H1 (cell line): ENCODE results near the gene ARHGAP42. TPM values are rescaled to one million over a fixed set of nuclear protein-coding genes. Genes with fewer than 3 reads are reported as not detected.
A peak's percentile ranks its signal among the peaks of the same experiment; 100 is the strongest.

Experiments
- CTCF ChIA-PET: fragments of 300-600 bp; sonication (Branson Sonifier 250); formaldehyde crosslinking; loops from one replicate; lab custom pipeline; 2021; ENCODE audit not compliant: partially characterized antibody; lab: Charles Lee
- POLR2A ChIA-PET: fragments of 300-600 bp; sonication (Branson Sonifier 250); formaldehyde crosslinking; loops from one replicate; lab custom pipeline; 2021; ENCODE audit warnings: inconsistent platforms; ENCODE audit not compliant: partially characterized antibody; lab: Charles Lee
- DNase-seq, 2 experiments: peaks; one replicate each; pipeline versions ENCODE4 v3.0.0 to v3.0.0-alpha.2; 2010 to 2022; ENCODE audit warnings: low spot score in 2 of 2, low read depth in 1 of 2, mixed read lengths in 1 of 2
- FAIRE-seq: peaks from 2 replicates; lab custom pipeline; 2011; peaks lifted over from hg19 to GRCh38; lab: Jason Lieb, UNC
- H2AFZ ChIP-seq: 2 replicates; pipeline ENCODE4 v1.8.1; 2012; ENCODE audit warnings: low read length, inconsistent platforms
- H2AK5ac ChIP-seq: 2 replicates; pipeline ENCODE4 v1.6.1; 2013; ENCODE audit warnings: low read depth, low read length
- H2BK120ac ChIP-seq: replicated peaks from 2 replicates; pipeline ENCODE3; 2013; ENCODE audit warnings: low read depth, low read length, inconsistent platforms
- H2BK12ac ChIP-seq: 2 replicates; pipeline ENCODE4 v1.6.1; 2013; ENCODE audit warnings: low read depth, low read length
- H2BK15ac ChIP-seq: 2 replicates; pipeline ENCODE4 v1.6.1; 2013; ENCODE audit warnings: low read length
- H2BK20ac ChIP-seq: 2 replicates; pipeline ENCODE4 v1.6.1; 2013; ENCODE audit warnings: low read length
- H2BK5ac ChIP-seq: 2 replicates; pipeline ENCODE4 v1.6.1; 2013; ENCODE audit warnings: low read depth, low read length
- H3K14ac ChIP-seq: 2 replicates; pipeline ENCODE4 v1.6.1; 2013; ENCODE audit warnings: inconsistent platforms; ENCODE audit not compliant: insufficient read length
- H3K18ac ChIP-seq: 2 replicates; pipeline ENCODE4 v1.6.1; 2013; ENCODE audit warnings: low read length; ENCODE audit errors: extremely low read depth
- H3K23ac ChIP-seq: 2 replicates; pipeline ENCODE4 v1.6.1; 2013; ENCODE audit warnings: inconsistent platforms; ENCODE audit not compliant: insufficient read length
- H3K23me2 ChIP-seq: 2 replicates; pipeline ENCODE4 v1.6.1; 2013; ENCODE audit warnings: low read depth, low read length
- H3K27ac ChIP-seq: 2 replicates; pipeline ENCODE4 v1.6.1; 2011; ENCODE audit warnings: low read depth, low read length, inconsistent platforms
- H3K27me3 ChIP-seq, 4 experiments: replicated peaks in 1 of 4; 1 replicate in 1 of 4; 2 replicates in 3 of 4; pipeline versions ENCODE4 v1.6.1 to v1.8.1; 2011 to 2013; ENCODE audit warnings: low read length in 3 of 4, mild to moderate bottlenecking in 3 of 4, inconsistent platforms in 2 of 4, mixed read lengths in 2 of 4, moderate library complexity in 1 of 4; ENCODE audit not compliant: control insufficient read depth in 3 of 4, insufficient read depth in 3 of 4; ENCODE audit errors: extremely low read depth in 1 of 4
- H3K36me3 ChIP-seq, 4 experiments: 2 replicates each; pipeline versions ENCODE4 v1.6.1 to v1.8.1; 2011 to 2013; ENCODE audit warnings: mild to moderate bottlenecking in 4 of 4, low read length in 3 of 4, moderate library complexity in 2 of 4, control low read depth in 1 of 4, inconsistent platforms in 1 of 4; ENCODE audit not compliant: insufficient read depth in 4 of 4, control insufficient read depth in 2 of 4
- H3K4ac ChIP-seq: replicated peaks from 2 replicates; pipeline ENCODE3; 2013; ENCODE audit warnings: low read length, low read depth, mixed read lengths, inconsistent platforms; ENCODE audit not compliant: insufficient read length
- H3K4me1 ChIP-seq, 4 experiments: replicated peaks in 1 of 4; 1 replicate in 1 of 4; 2 replicates in 3 of 4; pipeline versions ENCODE4 v1.6.1 to v1.8.1; 2011 to 2013; ENCODE audit warnings: low read length in 3 of 4, inconsistent platforms in 2 of 4, mixed read lengths in 1 of 4; ENCODE audit not compliant: insufficient read depth in 4 of 4, control insufficient read depth in 3 of 4
- H3K4me2 ChIP-seq, 2 experiments: 2 replicates each; pipeline versions ENCODE4 v1.6.1 to v1.8.1; 2011 to 2013; ENCODE audit warnings: low read depth in 2 of 2, low read length in 2 of 2, control low read depth in 1 of 2, inconsistent platforms in 1 of 2, mild to moderate bottlenecking in 1 of 2; ENCODE audit not compliant: insufficient read depth in 1 of 2
- H3K4me3 ChIP-seq, 4 experiments: fragments of 200-600, 300-600 bp in 1 of 4; sonication (generic), shearing (Covaris generic), sonication (Bioruptor Twin) in 1 of 4; 2 replicates each; pipeline versions ENCODE4 v1.5.1 to v1.8.1; 2011 to 2016; ENCODE audit warnings: low read length in 4 of 4, low read depth in 3 of 4, control low read depth in 2 of 4, inconsistent platforms in 2 of 4, mild to moderate bottlenecking in 2 of 4, mixed read lengths in 1 of 4, moderate library complexity in 1 of 4; ENCODE audit not compliant: insufficient read depth in 2 of 4; ENCODE audit errors: extremely low read depth in 1 of 4
- H3K56ac ChIP-seq: replicated peaks from 2 replicates; pipeline ENCODE3; 2013; ENCODE audit warnings: low read depth, mild to moderate bottlenecking, mixed read lengths, low read length, inconsistent platforms; ENCODE audit not compliant: insufficient read length
- H3K79me1 ChIP-seq: 2 replicates; pipeline ENCODE4 v1.6.1; 2013; ENCODE audit warnings: low read depth, low read length, control low read depth
- H3K79me2 ChIP-seq, 2 experiments: 2 replicates each; pipeline versions ENCODE4 v1.6.1 to v1.8.1; 2012 to 2013; ENCODE audit warnings: low read length in 2 of 2, mild to moderate bottlenecking in 2 of 2, inconsistent platforms in 1 of 2; ENCODE audit not compliant: insufficient read depth in 2 of 2, control insufficient read depth in 1 of 2
- H3K9ac ChIP-seq, 4 experiments: replicated peaks in 1 of 4; 1 replicate in 1 of 4; 2 replicates in 3 of 4; pipeline versions ENCODE4 v1.6.1 to v1.8.1; 2011 to 2013; ENCODE audit warnings: low read depth in 3 of 4, low read length in 3 of 4, control low read depth in 2 of 4, mild to moderate bottlenecking in 2 of 4, moderate library complexity in 2 of 4, inconsistent platforms in 1 of 4; ENCODE audit errors: extremely low read depth in 1 of 4
- H3K9me3 ChIP-seq, 2 experiments: 2 replicates each; pipeline versions ENCODE4 v1.6.1 to v1.8.1; 2012 to 2013; ENCODE audit warnings: mild to moderate bottlenecking in 2 of 2, moderate library complexity in 2 of 2, control low read depth in 1 of 2, inconsistent platforms in 1 of 2, low read depth in 1 of 2, low read length in 1 of 2, mixed read lengths in 1 of 2; ENCODE audit not compliant: insufficient read depth in 2 of 2
- H4K20me1 ChIP-seq, 2 experiments: replicated peaks in 1 of 2; 2 replicates each; pipeline versions ENCODE3 to v1.8.1; 2011 to 2013; ENCODE audit warnings: inconsistent platforms in 2 of 2, low read length in 2 of 2, mild to moderate bottlenecking in 1 of 2; ENCODE audit not compliant: insufficient read depth in 2 of 2, control insufficient read depth in 1 of 2
- H4K5ac ChIP-seq: 2 replicates; pipeline ENCODE4 v1.6.1; 2013; ENCODE audit warnings: low read length, low read depth, mixed read lengths, inconsistent platforms; ENCODE audit not compliant: insufficient read length
- H4K8ac ChIP-seq: 2 replicates; pipeline ENCODE4 v1.8.0; 2013; ENCODE audit warnings: mild to moderate bottlenecking, moderate library complexity, low read length, inconsistent platforms; ENCODE audit not compliant: insufficient read depth; ENCODE audit errors: extremely low read depth
- H4K91ac ChIP-seq: replicated peaks from 2 replicates; pipeline ENCODE3; 2013; ENCODE audit warnings: low read length, mixed read lengths, inconsistent platforms; ENCODE audit not compliant: insufficient read length
- EGR1 ChIP-seq: IDR thresholded peaks from 2 replicates; pipeline ENCODE4 v1.6.1; 2011; ENCODE audit warnings: low read depth, low read length, borderline replicate concordance
- EP300 ChIP-seq, 2 experiments: IDR thresholded peaks; 1 replicate in 1 of 2; 2 replicates in 1 of 2; pipeline ENCODE4 v1.6.1; 2011 to 2012; ENCODE audit warnings: low read depth in 2 of 2, low read length in 2 of 2, mild to moderate bottlenecking in 2 of 2, borderline replicate concordance in 1 of 2, inconsistent platforms in 1 of 2, moderate library complexity in 1 of 2
- KDM1A ChIP-seq: fragments of 200-600, 300-600 bp; sonication (generic); IDR thresholded peaks from 2 replicates; pipeline ENCODE4 v1.7.1; 2016; ENCODE audit warnings: mild to moderate bottlenecking, low read length, borderline replicate concordance
- MAFK ChIP-seq: IDR thresholded peaks from 2 replicates; pipeline ENCODE4 v1.6.1; 2012; ENCODE audit warnings: low read depth, mild to moderate bottlenecking, improper control_type of control experiment, low read length
- RBBP5 ChIP-seq: IDR thresholded peaks from 2 replicates; pipeline ENCODE4 v1.7.1; 2012; ENCODE audit warnings: low read depth, mild to moderate bottlenecking, inconsistent platforms, low read length, moderate library complexity, borderline replicate concordance
- SRF ChIP-seq: IDR thresholded peaks from 2 replicates; pipeline ENCODE4 v1.6.1; 2011; ENCODE audit warnings: mild to moderate bottlenecking, low read depth, low read length, moderate library complexity
- TAF7 ChIP-seq: optimal IDR thresholded peaks from 2 replicates; pipeline ENCODE3; 2011; ENCODE audit warnings: low read depth, mild to moderate bottlenecking, inconsistent platforms, low read length, moderate library complexity, borderline replicate concordance
- TCF12 ChIP-seq: IDR thresholded peaks from 2 replicates; pipeline ENCODE4 v1.6.1; 2011; ENCODE audit warnings: low read depth, mild to moderate bottlenecking, low read length
- WGBS, 2 experiments: shearing (Covaris generic) in 1 of 2; methylation state at CpG; one replicate each; pipeline versions ENCODE4 v1.1.6 to v1.1.7; 2013 to 2015; ENCODE audit warnings: low lambda C conversion rate in 2 of 2, mixed read lengths in 2 of 2, inconsistent platforms in 1 of 2, low coverage in 1 of 2, missing lambda C conversion rate in 1 of 2; ENCODE audit not compliant: insufficient replicate concordance in 2 of 2, insufficient coverage in 1 of 2, insufficient read length in 1 of 2; ENCODE audit errors: extremely low coverage in 1 of 2, missing lambda C conversion rate in 1 of 2; 5-methylcytosine and 5-hydroxymethylcytosine counted together
- polyA plus RNA-seq, 7 experiments: library from polyadenylated mRNA; depleted of rRNA in 3 of 7; stranded (reverse) in 5 of 7; unstranded in 2 of 7; fragments of >200 nt in 5 of 7; fragments of 200-250 nt in 2 of 7; gene quantifications; 1 replicate in 5 of 7; 2 replicates in 1 of 7; 4 replicates in 1 of 7; pipeline versions ENCODE4 v1.2.1 to v1.2.3, GENCODE V29; 2011 to 2013; ENCODE audit warnings: missing spikeins in 2 of 7, mixed read lengths in 2 of 7
- total RNA-seq: library from RNA; stranded (reverse); fragmentation: NEBNext Ultra II Directional; extraction: Animal tissue kit (Norgen Biotek cat#: 25700); gene quantifications from 2 replicates; pipeline ENCODE4 v1.2.1, GENCODE V29; 2021

The ARHGAP42 gene
- total and polyA plus RNA-seq, 2 of the 8 experiments (the other 6 are each of a cell fraction or from before 2014, with no cell fraction given), result 22.2 to 33.5 TPM

DNA sequence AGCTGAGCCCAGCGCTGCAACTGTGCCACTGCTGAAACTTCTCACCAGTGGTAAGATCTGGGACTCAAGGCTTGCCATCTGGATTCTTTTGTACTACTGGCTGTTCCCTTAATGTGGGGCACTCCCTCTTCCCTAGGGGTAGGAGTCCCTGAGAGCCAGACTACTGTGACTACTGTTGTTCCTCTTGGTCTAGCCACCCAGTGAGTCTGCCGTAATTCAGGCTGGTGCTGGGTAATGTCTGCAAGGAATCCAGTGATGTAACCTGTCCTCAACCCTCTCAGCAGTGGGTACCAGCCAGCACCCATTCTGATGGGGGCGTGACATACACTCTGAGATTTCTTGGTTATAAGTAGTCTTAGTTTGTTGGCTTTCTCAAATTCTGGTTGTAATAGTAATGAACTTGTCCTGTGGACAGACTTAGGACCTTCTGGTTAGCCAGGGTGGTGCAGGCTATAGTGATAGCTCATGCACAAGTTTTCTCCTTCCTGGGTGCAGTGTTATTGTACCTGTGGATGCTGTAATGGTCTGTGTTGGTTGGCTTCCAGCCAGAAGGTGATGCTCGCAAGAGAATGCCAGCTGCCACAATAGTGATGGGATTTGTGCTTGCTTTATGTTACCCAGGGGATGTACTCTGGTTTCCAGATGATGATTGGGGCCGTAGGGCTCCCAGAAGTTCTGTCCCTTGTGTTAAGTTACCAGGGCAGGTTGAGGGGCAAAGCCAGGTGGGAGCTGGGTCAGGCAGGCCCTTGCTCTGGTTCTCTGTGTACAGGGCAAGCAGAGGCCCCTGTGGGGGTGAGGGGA is 65.5 kb downstream of the ARHGAP42 start:
- no peaks in the 10 kb centered on the region for H3K27me3 ChIP-seq
- H2BK5ac ChIP-seq, result peak overlapping the region; percentile 52
- no peak overlapping the region for H4K8ac ChIP-seq
- no peak for FAIRE-seq
- 90% methylated on average over 5 of the region's 5 CpGs; no CpG with 5 or more reads in 1 of the 2 experiments for WGBS, 2 experiments
- H4K20me1 ChIP-seq, result no peaks in the 10 kb centered on the region
- 0 out of 2 replicates have a peak overlapping the region, but pooled peaks have one; percentile 1 for H2BK12ac ChIP-seq
- no peak overlapping the region for H3K56ac ChIP-seq
- DNase-seq, result no peak
- H2BK120ac ChIP-seq, result no peak overlapping the region
- H2BK15ac ChIP-seq, result peak overlapping the region; percentile 40; the same call in 1 of the 2 replicates
- peak overlapping the region; percentile 83 for H3K18ac ChIP-seq
- H4K5ac ChIP-seq, result no peak overlapping the region
- no peak overlapping the region for H3K4me3 ChIP-seq
- ChIA-PET POLR2A (interaction anchor here (1.0 to 1.5 kb wide), 4 partner anchors 13 to 50 kb away, joined by 3 read pairs; no protein-coding TSS in a partner anchor), CTCF (interaction anchor here (0.6 to 4.5 kb wide), 12 partner anchors 9 to 172 kb away, joined by 3 to 25 read pairs (median 4); no protein-coding TSS in a partner anchor)
- H3K23me2 ChIP-seq, result no peaks in the 10 kb centered on the region
- H2BK20ac ChIP-seq, result no peak overlapping the region; the same call in 1 of the 2 replicates
- H3K14ac ChIP-seq, result no peak overlapping the region
- no peak overlapping the region for H4K91ac ChIP-seq
- H3K9ac ChIP-seq, result no peak overlapping the region
- H3K23ac ChIP-seq, result no peak overlapping the region
- no peak overlapping the region for H2AFZ ChIP-seq
- H3K27ac ChIP-seq, result 0 out of 2 replicates have a peak overlapping the region, but pooled peaks have one; percentile 14
- peaks cover 6% of the 10 kb centered on the region for H3K79me1 ChIP-seq
- H3K4me2 ChIP-seq, result peak overlapping the region in 1 of 2 experiments; percentile 28; a peak in 1 of 4 replicates
- H3K4me1 ChIP-seq, result peaks cover 8 to 21% (median 18%) of the 10 kb centered on the region in 4 experiments; a peak in 6 of 7 replicates
- H2AK5ac ChIP-seq, result peak overlapping the region; percentile 57; the same call in 1 of the 2 replicates
- H3K4ac ChIP-seq, result no peak overlapping the region
- peaks cover 0 to 64% of the 10 kb centered on the region in 2 experiments; a peak in 2 of 4 replicates for H3K79me2 ChIP-seq
- peaks cover 13 to 14% of the 10 kb centered on the region in 2 experiments for H3K9me3 ChIP-seq
- H3K36me3 ChIP-seq, result peaks cover 0 to 16% (median 7%) of the 10 kb centered on the region in 4 experiments; a peak in 4 of 8 replicates
- TF ChIP-seq KDM1A, result no peak
- TF ChIP-seq TAF7, result no peak
- no peak for TF ChIP-seq EP300 (IDR thresholded peaks at IDR 0.05; ENCODE audit: borderline replicate concordance in 1 of 2, low read depth in 2 of 2, low read length in 2 of 2)
- TF ChIP-seq TCF12, result no peak
- no peak for TF ChIP-seq EGR1
- no peak for TF ChIP-seq MAFK
- TF ChIP-seq SRF, result no peak
- TF ChIP-seq RBBP5, result no peak
